Heart left ventricle (tissue), 13 donors: ENCODE measurements around the gene CCDC87.

Source experiments
- CTCF ChIP-seq, 12 donors: fragments of 200-600 bp; sonication (generic) in 4 of 12; IDR thresholded peaks; one replicate each; pipeline versions ENCODE4 v1.5.0 to v1.8.0; 2018 to 2022; ENCODE audit warnings: antibody characterized with exemption in 12 of 12, mild to moderate bottlenecking in 5 of 12
- POLR2A ChIP-seq, 2 donors: fragments of 450-650 bp; IDR thresholded peaks; one replicate each; pipeline ENCODE4 v1.6.1; 2017; ENCODE audit warnings: antibody characterized with exemption in 2 of 2, mild to moderate bottlenecking in 2 of 2, moderate library complexity in 2 of 2
- donor health status: ischemic (EF 13 %, LVEDD 7.1; RV severe dilation, severe dysfunction).
- donor health status: DM: no; HTN: yes; CAD: no.
- donor health status: DM: no; HTN: no; CAD: no.
- donor health status: ischemic (EF 25% LVEDD 6.9; RV normal size, moderate dysfunction).
- donor health status: ischemic (EF 25% LVEDD 5.7; RV mildly dilated, moderate dysfunction).
- donor health status: ischemic (EF 35%, LVEDD 5.7; RV mildly dilated, moderate dysfunction).
- donor health status: nonischemic (EF 11% LVEDD 7.7; RV severe dilation, severe dysfunction).
- donor health status: DM: yes; HTN: yes; CAD: no.
- donor health status: PGD.
- donor health status: ischemic (EF 29% LVEDD 5.4; RV normal size, mild dysfunction).
- donor health status: nonischemic (EF 23%, LVEDD 6.1; RV moderate dilation, normal function).

- no peak for TF ChIP-seq CTCF (IDR thresholded peaks at IDR 0.05)
- no peak for TF ChIP-seq POLR2A (IDR thresholded peaks at IDR 0.05)
These were observed 26.3 kb upstream of the CCDC87 start for GRCh38 chr11:66619080-66619554.
